ENCODE data around the gene EIF3L. TPM values are rescaled to one million over a fixed set of nuclear protein-coding genes. Genes with fewer than 3 reads are reported as not detected.

The EIF3L gene
- polyA plus RNA-seq, 1 donor from 2014 or later = 352 TPM

- Histone ChIP-seq H3K4me2 (ENCODE audit: low read length) (no peak overlapping the region), H3K4me3 (ENCODE audit: low read length) (no peak overlapping the region), H3F3A (ENCODE audit: insufficient read depth, low read length, poor library complexity, severe bottlenecking) (no peaks in the 10 kb centered on the region), H3K27ac (ENCODE audit: low read length) (no peak overlapping the region), H3K9me2 (ENCODE audit: insufficient read depth, low read length) (no peaks in the 10 kb centered on the region), H4K20me1 (ENCODE audit: insufficient read depth) (no peaks in the 10 kb centered on the region), H3K9me3 (ENCODE audit: low read length) (no peaks in the 10 kb centered on the region), H3K79me2 (replicated peaks; ENCODE audit: insufficient read depth, low read length) (no peaks in the 10 kb centered on the region), H3K36me3 (ENCODE audit: insufficient read depth, low read length) (no peaks in the 10 kb centered on the region), H3K27me3 (ENCODE audit: insufficient read depth, low read depth, low read length) (no peaks in the 10 kb centered on the region), H3K9ac (ENCODE audit: low read length) (no peak overlapping the region), H2AFZ (ENCODE audit: low read depth, low read length) (no peak overlapping the region)
- no peak for TF ChIP-seq POLR2AphosphoS5 (IDR thresholded peaks at IDR 0.05)
- no peak for TF ChIP-seq MXI1 (conservative IDR thresholded peaks at IDR 0.05; ENCODE audit: poor library complexity, severe bottlenecking)
- no peak for TF ChIP-seq SMC3 (conservative IDR thresholded peaks at IDR 0.05; ENCODE audit: poor library complexity)
- TF ChIP-seq CTCF (IDR thresholded peaks at IDR 0.05; ENCODE audit: poor library complexity, severe bottlenecking) = no peak
- TF ChIP-seq RAD21 (conservative IDR thresholded peaks at IDR 0.05) = no peak
- TF ChIP-seq EP300 (conservative IDR thresholded peaks at IDR 0.05; ENCODE audit: poor library complexity, severe bottlenecking) = no peak
- TF ChIP-seq REST (IDR thresholded peaks at IDR 0.05; ENCODE audit: borderline replicate concordance) = no peak
These were observed 67.1 kb downstream of the EIF3L start for GRCh38 chr22:37916311-37916710.

- H3K9me2 ChIP-seq (ENCODE audit: insufficient read depth, low read length) = no peaks in the 10 kb centered on the region
- no peaks in the 10 kb centered on the region for H3K79me2 ChIP-seq (replicated peaks; ENCODE audit: insufficient read depth, low read length)
- TF ChIP-seq EZH2 (IDR thresholded peaks at IDR 0.05; ENCODE audit: borderline replicate concordance, insufficient read depth, low read length, poor library complexity, severe bottlenecking) = no peak
- no peak for TF ChIP-seq POLR2AphosphoS5 (IDR thresholded peaks at IDR 0.05)
- no peak for TF ChIP-seq MXI1 (conservative IDR thresholded peaks at IDR 0.05; ENCODE audit: poor library complexity, severe bottlenecking)
- H2AFZ ChIP-seq (ENCODE audit: low read depth, low read length) = no peak overlapping the region
- H3K9ac ChIP-seq (ENCODE audit: low read length) = no peak overlapping the region
- H3K27me3 ChIP-seq (ENCODE audit: insufficient read depth, low read depth, low read length) = no peaks in the 10 kb centered on the region
- no peaks in the 10 kb centered on the region for H3F3A ChIP-seq (ENCODE audit: insufficient read depth, low read length, poor library complexity, severe bottlenecking)
- no peaks in the 10 kb centered on the region for H4K20me1 ChIP-seq (ENCODE audit: insufficient read depth)
- H3K27ac ChIP-seq (ENCODE audit: low read length) = no peak overlapping the region
- no peaks in the 10 kb centered on the region for H3K36me3 ChIP-seq (ENCODE audit: insufficient read depth, low read length)
- H3K9me3 ChIP-seq (ENCODE audit: low read length) = no peaks in the 10 kb centered on the region
- no peak overlapping the region for H3K4me2 ChIP-seq (ENCODE audit: low read length)
- no peak overlapping the region for H3K4me3 ChIP-seq (ENCODE audit: low read length)
These were observed 68.8 kb downstream of the EIF3L start for GRCh38 chr22:37917874-37918548.
